ENCODE measurements around the gene PALS2. TPM values are rescaled to one million over a fixed set of nuclear protein-coding genes. Genes with fewer than 3 reads are reported as not detected.

PALS2 gene
- total RNA-seq, 1 experiment from 2014 or later: 9.9 TPM

GRCh38 chr7:24604630-24605029 is 31.4 kb downstream of the PALS2 start:
- no peaks in the 10 kb centered on the region for H3K27me3 ChIP-seq (replicated peaks)
- no peaks in the 10 kb centered on the region for H3K4me1 ChIP-seq (replicated peaks)
- no peak for DNase-seq (ENCODE audit: low read depth in 1 of 2, low spot score in 2 of 2)
- no peak overlapping the region for H3K4me3 ChIP-seq
- H3K27ac ChIP-seq: no peak overlapping the region
- H3K36me3 ChIP-seq: no peaks in the 10 kb centered on the region
- no peaks in the 10 kb centered on the region for H3K9me3 ChIP-seq (replicated peaks)

GRCh38 chr7:24608504-24608903 is 35.3 kb downstream of the PALS2 start:
- no peak for DNase-seq (ENCODE audit: low read depth in 1 of 2, low spot score in 2 of 2)
- Histone ChIP-seq H3K9me3 (replicated peaks) (no peaks in the 10 kb centered on the region), H3K27me3 (replicated peaks) (no peaks in the 10 kb centered on the region), H3K27ac (no peak overlapping the region), H3K36me3 (no peaks in the 10 kb centered on the region), H3K4me3 (no peak overlapping the region), H3K4me1 (replicated peaks) (no peaks in the 10 kb centered on the region)

GRCh38 chr7:24609059-24609458 is 35.8 kb downstream of the PALS2 start:
- no peak overlapping the region for H3K4me3 ChIP-seq

DNA sequence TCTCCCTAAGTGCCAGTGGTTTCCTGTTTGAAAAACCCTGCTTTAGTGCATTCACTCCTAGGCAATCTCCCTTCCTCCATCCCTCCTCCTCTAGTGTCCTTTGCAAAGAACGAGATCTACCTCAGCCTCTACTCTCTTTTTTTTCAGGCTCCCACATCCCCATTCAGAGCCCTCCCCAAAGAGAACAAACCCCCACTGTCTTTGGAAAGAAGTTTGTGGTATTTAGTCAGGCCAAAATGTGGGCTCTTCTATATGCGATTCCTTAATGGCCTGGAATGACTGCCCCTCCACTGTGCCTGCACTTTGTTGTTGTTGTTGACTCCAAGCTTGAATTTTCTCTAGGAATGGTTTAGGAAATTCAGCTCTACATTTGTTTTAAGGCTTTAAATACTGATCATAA is 36.3 kb downstream of the PALS2 start:
- Histone ChIP-seq H3K36me3 (no peaks in the 10 kb centered on the region), H3K4me1 (replicated peaks) (no peaks in the 10 kb centered on the region), H3K27me3 (replicated peaks) (no peaks in the 10 kb centered on the region), H3K4me3 (no peak overlapping the region), H3K27ac (no peak overlapping the region), H3K9me3 (replicated peaks) (no peaks in the 10 kb centered on the region)
- DNase-seq (ENCODE audit: low read depth in 1 of 2, low spot score in 2 of 2): no peak

More at GRCh38 chr7:24609059-24609458, 35.8 kb downstream of the PALS2 start:
- H3K4me1 ChIP-seq (replicated peaks): no peaks in the 10 kb centered on the region
- no peak overlapping the region for H3K27ac ChIP-seq
- no peaks in the 10 kb centered on the region for H3K9me3 ChIP-seq (replicated peaks)
- no peaks in the 10 kb centered on the region for H3K27me3 ChIP-seq (replicated peaks)
- no peaks in the 10 kb centered on the region for H3K36me3 ChIP-seq
- DNase-seq (ENCODE audit: low read depth in 1 of 2, low spot score in 2 of 2): no peak

- Histone ChIP-seq H3K27ac (no peak overlapping the region), H3K9me3 (replicated peaks) (no peaks in the 10 kb centered on the region), H3K4me1 (replicated peaks) (no peaks in the 10 kb centered on the region), H3K27me3 (replicated peaks) (no peaks in the 10 kb centered on the region), H3K4me3 (no peak overlapping the region), H3K36me3 (no peaks in the 10 kb centered on the region)
- DNase-seq (ENCODE audit: low read depth in 1 of 2, low spot score in 2 of 2): no peak
Observed at GRCh38 chr7:24611130-24611529, 37.9 kb downstream of the PALS2 start.

DNA sequence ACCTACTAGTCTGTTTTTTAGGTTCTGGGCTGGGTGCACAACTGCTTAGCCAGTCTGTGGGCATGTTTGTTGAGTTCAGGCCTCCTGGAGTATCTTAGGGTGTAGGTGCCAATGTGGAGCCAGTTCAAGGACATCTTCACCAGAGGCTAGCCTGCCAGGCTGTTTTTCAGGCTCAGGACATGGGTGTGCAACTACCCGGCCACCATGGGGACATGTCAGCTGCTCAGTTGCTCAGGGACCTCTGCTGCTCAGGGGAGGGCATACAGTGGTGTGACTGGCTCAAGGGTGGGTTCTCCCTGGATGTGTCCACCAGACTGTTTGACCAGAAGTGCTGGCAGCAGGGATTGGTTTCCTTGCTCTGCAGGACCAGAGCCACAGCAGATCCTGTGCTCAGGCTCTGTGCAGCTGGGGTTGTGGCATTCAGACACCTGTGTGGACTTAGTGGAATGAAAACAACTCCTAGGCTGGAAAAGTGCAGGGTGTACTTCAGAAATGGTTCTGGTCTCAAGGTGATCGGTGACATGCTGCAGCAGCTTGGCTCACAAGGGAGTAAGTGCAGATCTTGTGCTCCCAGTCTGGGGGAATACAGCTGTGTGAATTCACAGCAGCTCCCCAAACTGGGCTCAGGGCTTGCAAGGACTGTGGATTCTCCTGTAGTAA is 44.8 kb downstream of the PALS2 start:
- no peaks in the 10 kb centered on the region for H3K9me3 ChIP-seq (replicated peaks)
- no peak for DNase-seq (ENCODE audit: low read depth in 1 of 2, low spot score in 2 of 2)
- no peaks in the 10 kb centered on the region for H3K4me1 ChIP-seq (replicated peaks)
- no peak overlapping the region for H3K27ac ChIP-seq
- H3K27me3 ChIP-seq (replicated peaks): no peaks in the 10 kb centered on the region
- no peak overlapping the region for H3K4me3 ChIP-seq
- no peaks in the 10 kb centered on the region for H3K36me3 ChIP-seq

GRCh38 chr7:24619978-24620377 is 46.7 kb downstream of the PALS2 start:
- no peak overlapping the region for H3K27ac ChIP-seq
- no peaks in the 10 kb centered on the region for H3K4me1 ChIP-seq (replicated peaks)
- H3K9me3 ChIP-seq (replicated peaks): no peaks in the 10 kb centered on the region
- no peaks in the 10 kb centered on the region for H3K27me3 ChIP-seq (replicated peaks)
- H3K36me3 ChIP-seq: no peaks in the 10 kb centered on the region
- DNase-seq (ENCODE audit: low read depth in 1 of 2, low spot score in 2 of 2): no peak
- H3K4me3 ChIP-seq: no peak overlapping the region

- H3K27me3 ChIP-seq (replicated peaks): no peaks in the 10 kb centered on the region
- no peaks in the 10 kb centered on the region for H3K36me3 ChIP-seq
- no peak for DNase-seq (ENCODE audit: low read depth in 1 of 2, low spot score in 2 of 2)
- H3K4me1 ChIP-seq (replicated peaks): no peaks in the 10 kb centered on the region
- no peak overlapping the region for H3K27ac ChIP-seq
- no peaks in the 10 kb centered on the region for H3K9me3 ChIP-seq (replicated peaks)
- H3K4me3 ChIP-seq: no peak overlapping the region
Observed at GRCh38 chr7:24622646-24623182, 49.5 kb downstream of the PALS2 start.

Other genes with a start within 250 kb of the PALS2 start
- 7.9 and 12.9 TPM in 2 replicates for gene GSDME, start 184.0 kb downstream of the PALS2 start, total RNA-seq (2014; rRNA removed; shearing (Covaris generic))

Measured in SJSA1 (cell line).